ENCODE results near the gene CHD6.

Gene CHD6

GRCh38 chr20:41478026-41478425, 140.2 kb downstream of the CHD6 start:
- H3K9me3 ChIP-seq (ENCODE audit: insufficient read depth, low read length), result no peaks in the 10 kb centered on the region
- TF ChIP-seq SUZ12 (IDR thresholded peaks at IDR 0.05; ENCODE audit: extremely low read depth, insufficient read depth, insufficient read length), result no peak
- no peak for TF ChIP-seq YY1 (IDR thresholded peaks at IDR 0.05; ENCODE audit: insufficient read depth, insufficient read length)
- no peak for TF ChIP-seq ZNF274 (IDR thresholded peaks at IDR 0.05; ENCODE audit: low read depth, low read length)
- DNase-seq (ENCODE audit: low read depth, low spot score), result no peak
- H3K4me3 ChIP-seq (ENCODE audit: insufficient read length, low read depth), result no peak overlapping the region
- no peaks in the 10 kb centered on the region for H3K27me3 ChIP-seq (ENCODE audit: insufficient read depth, insufficient read length)
- H3K4me1 ChIP-seq (ENCODE audit: insufficient read depth, insufficient read length), result no peaks in the 10 kb centered on the region
- H3K36me3 ChIP-seq (ENCODE audit: insufficient read depth, insufficient read length, low read length), result peaks cover 9% of the 10 kb centered on the region
- no peak overlapping the region for H3K9ac ChIP-seq (ENCODE audit: insufficient read length, low read depth)

GRCh38 chr20:41476446-41476845, 141.7 kb downstream of the CHD6 start:
- no peak for TF ChIP-seq ZNF274 (IDR thresholded peaks at IDR 0.05; ENCODE audit: low read depth, low read length)
- TF ChIP-seq YY1 (IDR thresholded peaks at IDR 0.05; ENCODE audit: insufficient read depth, insufficient read length), result no peak
- TF ChIP-seq SUZ12 (IDR thresholded peaks at IDR 0.05; ENCODE audit: extremely low read depth, insufficient read depth, insufficient read length), result no peak
- H3K4me3 ChIP-seq (ENCODE audit: insufficient read length, low read depth), result no peak overlapping the region
- no peak overlapping the region for H3K9ac ChIP-seq (ENCODE audit: insufficient read length, low read depth)
- H3K36me3 ChIP-seq (ENCODE audit: insufficient read depth, insufficient read length, low read length), result peaks cover 9% of the 10 kb centered on the region
- DNase-seq (ENCODE audit: low read depth, low spot score), result no peak
- no peaks in the 10 kb centered on the region for H3K27me3 ChIP-seq (ENCODE audit: insufficient read depth, insufficient read length)
- H3K9me3 ChIP-seq (ENCODE audit: insufficient read depth, low read length), result no peaks in the 10 kb centered on the region
- no peaks in the 10 kb centered on the region for H3K4me1 ChIP-seq (ENCODE audit: insufficient read depth, insufficient read length)

GRCh38 chr20:41476013-41476441, 142.2 kb downstream of the CHD6 start:
- peaks cover 9% of the 10 kb centered on the region for H3K36me3 ChIP-seq (ENCODE audit: insufficient read depth, insufficient read length, low read length)
- no peak for TF ChIP-seq SUZ12 (IDR thresholded peaks at IDR 0.05; ENCODE audit: extremely low read depth, insufficient read depth, insufficient read length)
- TF ChIP-seq ZNF274 (IDR thresholded peaks at IDR 0.05; ENCODE audit: low read depth, low read length), result no peak
- TF ChIP-seq YY1 (IDR thresholded peaks at IDR 0.05; ENCODE audit: insufficient read depth, insufficient read length), result no peak
- H3K4me3 ChIP-seq (ENCODE audit: insufficient read length, low read depth), result no peak overlapping the region
- no peak overlapping the region for H3K9ac ChIP-seq (ENCODE audit: insufficient read length, low read depth)
- DNase-seq (ENCODE audit: low read depth, low spot score), result no peak
- no peaks in the 10 kb centered on the region for H3K9me3 ChIP-seq (ENCODE audit: insufficient read depth, low read length)
- H3K27me3 ChIP-seq (ENCODE audit: insufficient read depth, insufficient read length), result no peaks in the 10 kb centered on the region
- H3K4me1 ChIP-seq (ENCODE audit: insufficient read depth, insufficient read length), result no peaks in the 10 kb centered on the region

GRCh38 chr20:41475503-41475902, 142.7 kb downstream of the CHD6 start:
- DNase-seq (ENCODE audit: low read depth, low spot score), result no peak
- H3K27me3 ChIP-seq (ENCODE audit: insufficient read depth, insufficient read length), result no peaks in the 10 kb centered on the region
- TF ChIP-seq YY1 (IDR thresholded peaks at IDR 0.05; ENCODE audit: insufficient read depth, insufficient read length) (no peak), SUZ12 (IDR thresholded peaks at IDR 0.05; ENCODE audit: extremely low read depth, insufficient read depth, insufficient read length) (no peak), ZNF274 (IDR thresholded peaks at IDR 0.05; ENCODE audit: low read depth, low read length) (no peak)
- H3K9me3 ChIP-seq (ENCODE audit: insufficient read depth, low read length), result no peaks in the 10 kb centered on the region
- no peak overlapping the region for H3K9ac ChIP-seq (ENCODE audit: insufficient read length, low read depth)
- no peaks in the 10 kb centered on the region for H3K4me1 ChIP-seq (ENCODE audit: insufficient read depth, insufficient read length)
- H3K36me3 ChIP-seq (ENCODE audit: insufficient read depth, insufficient read length, low read length), result peaks cover 13% of the 10 kb centered on the region
- H3K4me3 ChIP-seq (ENCODE audit: insufficient read length, low read depth), result no peak overlapping the region

- no peaks in the 10 kb centered on the region for H3K27me3 ChIP-seq (ENCODE audit: insufficient read depth, insufficient read length)
- peaks cover 30% of the 10 kb centered on the region for H3K36me3 ChIP-seq (ENCODE audit: insufficient read depth, insufficient read length, low read length)
- DNase-seq (ENCODE audit: low read depth, low spot score), result no peak
- TF ChIP-seq ZNF274 (IDR thresholded peaks at IDR 0.05; ENCODE audit: low read depth, low read length), result no peak
- TF ChIP-seq SUZ12 (IDR thresholded peaks at IDR 0.05; ENCODE audit: extremely low read depth, insufficient read depth, insufficient read length), result no peak
- TF ChIP-seq YY1 (IDR thresholded peaks at IDR 0.05; ENCODE audit: insufficient read depth, insufficient read length), result no peak
- no peaks in the 10 kb centered on the region for H3K4me1 ChIP-seq (ENCODE audit: insufficient read depth, insufficient read length)
- H3K4me3 ChIP-seq (ENCODE audit: insufficient read length, low read depth), result no peak overlapping the region
- H3K9ac ChIP-seq (ENCODE audit: insufficient read length, low read depth), result no peak overlapping the region
- H3K9me3 ChIP-seq (ENCODE audit: insufficient read depth, low read length), result no peaks in the 10 kb centered on the region
Observed at GRCh38 chr20:41470362-41471095, 147.6 kb downstream of the CHD6 start.

GRCh38 chr20:41469868-41470267, 148.3 kb downstream of the CHD6 start:
- no peaks in the 10 kb centered on the region for H3K9me3 ChIP-seq (ENCODE audit: insufficient read depth, low read length)
- H3K9ac ChIP-seq (ENCODE audit: insufficient read length, low read depth), result no peak overlapping the region
- no peaks in the 10 kb centered on the region for H3K27me3 ChIP-seq (ENCODE audit: insufficient read depth, insufficient read length)
- TF ChIP-seq SUZ12 (IDR thresholded peaks at IDR 0.05; ENCODE audit: extremely low read depth, insufficient read depth, insufficient read length) (no peak), YY1 (IDR thresholded peaks at IDR 0.05; ENCODE audit: insufficient read depth, insufficient read length) (no peak), ZNF274 (IDR thresholded peaks at IDR 0.05; ENCODE audit: low read depth, low read length) (no peak)
- no peaks in the 10 kb centered on the region for H3K4me1 ChIP-seq (ENCODE audit: insufficient read depth, insufficient read length)
- no peak for DNase-seq (ENCODE audit: low read depth, low spot score)
- no peak overlapping the region for H3K4me3 ChIP-seq (ENCODE audit: insufficient read length, low read depth)
- peaks cover 30% of the 10 kb centered on the region for H3K36me3 ChIP-seq (ENCODE audit: insufficient read depth, insufficient read length, low read length)

GRCh38 chr20:41468994-41469600, 149.1 kb downstream of the CHD6 start:
- peaks cover 30% of the 10 kb centered on the region for H3K36me3 ChIP-seq (ENCODE audit: insufficient read depth, insufficient read length, low read length)
- no peak overlapping the region for H3K9ac ChIP-seq (ENCODE audit: insufficient read length, low read depth)
- no peak overlapping the region for H3K4me3 ChIP-seq (ENCODE audit: insufficient read length, low read depth)
- TF ChIP-seq ZNF274 (IDR thresholded peaks at IDR 0.05; ENCODE audit: low read depth, low read length) (no peak), SUZ12 (IDR thresholded peaks at IDR 0.05; ENCODE audit: extremely low read depth, insufficient read depth, insufficient read length) (no peak), YY1 (IDR thresholded peaks at IDR 0.05; ENCODE audit: insufficient read depth, insufficient read length) (no peak)
- no peaks in the 10 kb centered on the region for H3K9me3 ChIP-seq (ENCODE audit: insufficient read depth, low read length)
- H3K27me3 ChIP-seq (ENCODE audit: insufficient read depth, insufficient read length), result no peaks in the 10 kb centered on the region
- no peak for DNase-seq (ENCODE audit: low read depth, low spot score)
- no peaks in the 10 kb centered on the region for H3K4me1 ChIP-seq (ENCODE audit: insufficient read depth, insufficient read length)

Data from NT2/D1 (cell line).